ENCODE data around the gene NFASC. TPM values are rescaled to one million over a fixed set of nuclear protein-coding genes. Genes with fewer than 3 reads are reported as not detected.

NFASC gene
- total and polyA plus RNA-seq, 2 experiments from 2014 or later, result 0.75 to 2.2 TPM

DNA sequence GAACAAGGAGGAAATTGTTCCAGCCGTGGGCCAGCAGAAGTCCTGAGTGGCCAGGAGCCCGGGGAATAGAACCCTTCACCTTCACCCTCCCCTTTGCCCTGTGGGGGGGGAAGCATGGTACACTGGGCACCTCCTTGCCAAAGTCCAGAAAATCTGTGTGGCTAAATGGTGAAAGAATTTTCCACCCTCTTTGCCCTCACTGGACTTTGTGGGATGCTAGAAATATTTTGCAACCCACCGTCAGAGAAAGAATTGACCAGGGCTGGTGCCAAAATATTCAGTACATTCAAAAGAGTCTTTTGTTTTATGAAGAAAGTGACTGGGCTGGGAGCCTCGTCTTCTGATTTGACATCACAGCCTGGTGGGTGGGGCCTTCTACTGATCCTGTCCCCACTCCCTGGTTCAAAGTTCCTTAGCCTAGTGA is 14.6 kb downstream of the NFASC start:
- DNase-seq (ENCODE audit: low spot score), result peak; percentile 22
- WGBS (ENCODE audit: low lambda C conversion rate, missing lambda C conversion rate), result 71% methylated on average over 4 of the region's 4 CpGs
- Histone ChIP-seq H3K79me2 (no peaks in the 10 kb centered on the region), H3K4me1 (ENCODE audit: insufficient read depth) (no peaks in the 10 kb centered on the region), H3K9me2 (replicated peaks; ENCODE audit: insufficient read depth) (no peaks in the 10 kb centered on the region), H2AFZ (no peak overlapping the region), H3K27ac (no peak overlapping the region), H4K20me1 (ENCODE audit: insufficient read depth, poor library complexity, severe bottlenecking) (no peaks in the 10 kb centered on the region), H3K36me3 (replicated peaks; ENCODE audit: insufficient read depth, low read depth) (no peaks in the 10 kb centered on the region), H3K4me3 (no peak overlapping the region), H3K4me2 (no peak overlapping the region), H3K9me3 (ENCODE audit: low read depth) (no peaks in the 10 kb centered on the region), H3K27me3 (peaks cover 27% of the 10 kb centered on the region)
- no peak for TF ChIP-seq EZH2 (IDR thresholded peaks at IDR 0.05; ENCODE audit: borderline replicate concordance)
- TF ChIP-seq, protein P1, sequence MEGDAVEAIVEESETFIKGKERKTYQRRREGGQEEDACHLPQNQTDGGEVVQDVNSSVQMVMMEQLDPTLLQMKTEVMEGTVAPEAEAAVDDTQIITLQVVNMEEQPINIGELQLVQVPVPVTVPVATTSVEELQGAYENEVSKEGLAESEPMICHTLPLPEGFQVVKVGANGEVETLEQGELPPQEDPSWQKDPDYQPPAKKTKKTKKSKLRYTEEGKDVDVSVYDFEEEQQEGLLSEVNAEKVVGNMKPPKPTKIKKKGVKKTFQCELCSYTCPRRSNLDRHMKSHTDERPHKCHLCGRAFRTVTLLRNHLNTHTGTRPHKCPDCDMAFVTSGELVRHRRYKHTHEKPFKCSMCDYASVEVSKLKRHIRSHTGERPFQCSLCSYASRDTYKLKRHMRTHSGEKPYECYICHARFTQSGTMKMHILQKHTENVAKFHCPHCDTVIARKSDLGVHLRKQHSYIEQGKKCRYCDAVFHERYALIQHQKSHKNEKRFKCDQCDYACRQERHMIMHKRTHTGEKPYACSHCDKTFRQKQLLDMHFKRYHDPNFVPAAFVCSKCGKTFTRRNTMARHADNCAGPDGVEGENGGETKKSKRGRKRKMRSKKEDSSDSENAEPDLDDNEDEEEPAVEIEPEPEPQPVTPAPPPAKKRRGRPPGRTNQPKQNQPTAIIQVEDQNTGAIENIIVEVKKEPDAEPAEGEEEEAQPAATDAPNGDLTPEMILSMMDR (IDR thresholded peaks at IDR 0.05; ENCODE audit: poor library complexity), result no peak
- no peak for TF ChIP-seq EZH2phosphoT487 (IDR thresholded peaks at IDR 0.05; ENCODE audit: low read depth, severe bottlenecking, unreplicated experiment)

DNA sequence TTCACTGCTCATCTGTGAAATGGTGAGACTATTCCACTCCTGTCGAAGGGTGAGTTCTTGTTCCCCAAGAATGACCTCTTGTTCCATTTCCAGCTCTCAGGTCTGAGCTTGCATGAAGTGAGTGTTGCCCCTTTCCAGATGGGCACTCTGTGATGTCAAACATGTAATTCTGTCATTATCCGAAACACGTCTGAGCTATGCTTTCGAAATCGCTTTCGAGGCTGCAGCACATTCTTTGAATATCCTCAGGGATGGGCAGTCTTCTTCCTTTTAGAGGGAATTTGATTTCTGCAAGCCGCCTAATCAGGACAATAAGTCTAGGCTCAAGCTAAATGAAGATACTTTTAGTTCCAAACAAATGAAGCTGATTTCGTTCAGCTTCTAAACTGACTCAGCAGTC is 15.1 kb downstream of the NFASC start:
- no peak overlapping the region for H3K4me3 ChIP-seq
- WGBS (ENCODE audit: low lambda C conversion rate, missing lambda C conversion rate), result 84% methylated on average over 8 of the region's 8 CpGs
- H2AFZ ChIP-seq, result no peak overlapping the region
- no peaks in the 10 kb centered on the region for H3K4me1 ChIP-seq (ENCODE audit: insufficient read depth)
- DNase-seq (ENCODE audit: low spot score), result no peak
- TF ChIP-seq EZH2 (IDR thresholded peaks at IDR 0.05; ENCODE audit: borderline replicate concordance), result no peak
- TF ChIP-seq, protein P1 (IDR thresholded peaks at IDR 0.05; ENCODE audit: poor library complexity), result no peak
- TF ChIP-seq EZH2phosphoT487 (IDR thresholded peaks at IDR 0.05; ENCODE audit: low read depth, severe bottlenecking, unreplicated experiment), result no peak
- no peaks in the 10 kb centered on the region for H3K9me3 ChIP-seq (ENCODE audit: low read depth)
- H3K9me2 ChIP-seq (replicated peaks; ENCODE audit: insufficient read depth), result no peaks in the 10 kb centered on the region
- H3K27ac ChIP-seq, result no peak overlapping the region
- H3K4me2 ChIP-seq, result no peak overlapping the region
- no peaks in the 10 kb centered on the region for H3K36me3 ChIP-seq (replicated peaks; ENCODE audit: insufficient read depth, low read depth)
- no peaks in the 10 kb centered on the region for H4K20me1 ChIP-seq (ENCODE audit: insufficient read depth, poor library complexity, severe bottlenecking)
- no peaks in the 10 kb centered on the region for H3K79me2 ChIP-seq
- H3K27me3 ChIP-seq, result peaks cover 27% of the 10 kb centered on the region

DNA sequence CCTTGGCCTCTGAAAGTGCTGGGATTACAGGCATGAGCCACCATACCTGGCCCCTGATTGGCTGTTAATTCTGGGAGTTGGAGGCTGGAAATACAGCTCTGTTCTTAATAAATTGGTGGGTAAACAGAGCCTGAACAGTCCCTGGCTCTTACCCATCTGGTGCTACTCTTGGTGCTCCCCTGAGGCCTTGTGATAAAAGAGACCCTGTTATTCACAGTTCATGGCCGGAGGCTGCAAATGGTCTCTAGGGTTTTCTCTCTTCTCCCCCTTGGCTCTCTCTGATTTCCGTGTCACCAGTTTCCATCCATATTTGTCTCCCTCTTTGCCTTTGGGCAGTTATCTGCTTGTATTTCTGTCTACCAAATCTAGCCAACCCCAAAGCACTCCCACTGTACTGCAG is 17.2 kb downstream of the NFASC start:
- H3K9me3 ChIP-seq (ENCODE audit: low read depth), result no peaks in the 10 kb centered on the region
- no peak overlapping the region for H3K27ac ChIP-seq
- no peak for DNase-seq (ENCODE audit: low spot score)
- peaks cover 32% of the 10 kb centered on the region for H3K27me3 ChIP-seq
- 87% methylated on average over 2 of the region's 2 CpGs for WGBS (ENCODE audit: low lambda C conversion rate, missing lambda C conversion rate)
- no peak for TF ChIP-seq EZH2 (IDR thresholded peaks at IDR 0.05; ENCODE audit: borderline replicate concordance)
- TF ChIP-seq, protein P1 (IDR thresholded peaks at IDR 0.05; ENCODE audit: poor library complexity), result no peak
- H3K36me3 ChIP-seq (replicated peaks; ENCODE audit: insufficient read depth, low read depth), result no peaks in the 10 kb centered on the region
- no peaks in the 10 kb centered on the region for H3K9me2 ChIP-seq (replicated peaks; ENCODE audit: insufficient read depth)
- no peaks in the 10 kb centered on the region for H4K20me1 ChIP-seq (ENCODE audit: insufficient read depth, poor library complexity, severe bottlenecking)
- no peak overlapping the region for H2AFZ ChIP-seq
- H3K79me2 ChIP-seq, result no peaks in the 10 kb centered on the region
- H3K4me2 ChIP-seq, result no peak overlapping the region
- no peaks in the 10 kb centered on the region for H3K4me1 ChIP-seq (ENCODE audit: insufficient read depth)
- no peak overlapping the region for H3K4me3 ChIP-seq

DNA sequence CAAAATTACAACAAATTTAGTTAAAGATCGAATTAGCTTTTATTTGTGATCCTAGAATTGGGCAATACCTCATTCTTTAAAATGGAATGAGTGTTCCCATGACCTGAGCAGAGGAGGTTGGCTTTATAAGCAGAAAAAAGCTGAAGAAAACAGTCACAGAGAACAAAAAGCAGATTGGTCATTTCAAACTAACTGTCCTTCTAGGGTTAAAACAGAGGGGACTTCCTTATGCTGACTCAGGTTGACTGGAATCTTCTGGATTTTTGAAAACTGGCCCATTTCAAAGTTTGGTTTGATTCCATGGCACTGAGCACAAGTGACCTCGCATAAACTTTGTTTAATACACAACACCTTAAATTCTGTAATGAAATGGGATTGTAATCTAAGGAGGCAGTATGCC is 17.6 kb downstream of the NFASC start:
- Histone ChIP-seq H4K20me1 (ENCODE audit: insufficient read depth, poor library complexity, severe bottlenecking) (no peaks in the 10 kb centered on the region), H3K4me1 (ENCODE audit: insufficient read depth) (no peaks in the 10 kb centered on the region), H3K4me3 (no peak overlapping the region), H3K9me3 (ENCODE audit: low read depth) (no peaks in the 10 kb centered on the region), H3K36me3 (replicated peaks; ENCODE audit: insufficient read depth, low read depth) (no peaks in the 10 kb centered on the region), H3K9me2 (replicated peaks; ENCODE audit: insufficient read depth) (no peaks in the 10 kb centered on the region), H2AFZ (no peak overlapping the region), H3K27ac (no peak overlapping the region), H3K4me2 (no peak overlapping the region), H3K79me2 (no peaks in the 10 kb centered on the region), H3K27me3 (peaks cover 35% of the 10 kb centered on the region)
- TF ChIP-seq EZH2phosphoT487 (IDR thresholded peaks at IDR 0.05; ENCODE audit: low read depth, severe bottlenecking, unreplicated experiment), result no peak
- TF ChIP-seq, protein P1 (IDR thresholded peaks at IDR 0.05; ENCODE audit: poor library complexity), result no peak
- TF ChIP-seq EZH2 (IDR thresholded peaks at IDR 0.05; ENCODE audit: borderline replicate concordance), result no peak
- 96% methylated on average over 2 of the region's 2 CpGs for WGBS (ENCODE audit: low lambda C conversion rate, missing lambda C conversion rate)
- DNase-seq (ENCODE audit: low spot score), result no peak

All from hepatocyte (in vitro differentiated cells).